Germinal center (tissue), 1 donor: ENCODE results near the gene DSCAM.

Experiments used
- DNase-seq: peaks from one replicate; pipeline ENCODE4 v3.0.0; 2012; ENCODE audit warnings: mixed read lengths, low spot score

Gene DSCAM

DNA sequence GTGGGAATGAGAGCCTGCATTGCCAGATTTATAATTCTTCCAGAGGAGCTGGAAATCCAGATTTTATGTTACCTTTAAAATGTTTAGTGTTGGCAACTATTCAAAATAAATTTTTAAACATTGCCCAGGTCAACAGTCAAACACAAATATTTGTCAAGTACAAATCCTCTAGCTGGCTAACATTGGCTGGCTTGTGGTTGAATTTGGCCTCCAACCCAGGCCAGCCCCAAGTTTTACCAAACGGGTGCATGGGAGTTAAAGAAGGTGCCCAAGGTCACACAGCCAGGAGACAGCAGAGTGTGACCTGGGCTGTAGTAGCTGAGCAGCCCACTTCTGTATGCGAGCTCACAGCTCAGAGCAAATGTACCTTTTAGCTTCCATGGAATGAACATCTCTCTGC is 240.6 kb downstream of the DSCAM start:
- no peak for DNase-seq

DNA sequence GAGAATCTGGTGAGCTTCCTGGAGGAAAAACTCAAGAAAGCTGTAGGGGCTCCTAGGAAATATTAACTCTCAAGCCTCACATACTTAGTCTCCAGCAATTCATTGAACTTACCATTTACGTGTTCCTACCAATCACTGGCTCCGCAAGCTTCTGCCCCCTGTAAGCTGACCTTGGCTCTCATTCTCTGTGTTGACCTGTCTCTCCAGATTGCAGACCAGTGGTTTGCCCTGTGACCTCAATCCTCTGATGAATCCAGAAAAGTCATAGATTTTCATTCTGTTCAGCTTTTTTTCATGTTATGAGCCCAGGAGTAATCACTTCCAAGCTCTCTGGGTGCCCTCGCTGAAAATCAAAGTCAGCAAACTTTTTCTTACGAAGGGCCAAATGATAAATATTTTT is 241.9 kb downstream of the DSCAM start:
- DNase-seq: no peak

DNA sequence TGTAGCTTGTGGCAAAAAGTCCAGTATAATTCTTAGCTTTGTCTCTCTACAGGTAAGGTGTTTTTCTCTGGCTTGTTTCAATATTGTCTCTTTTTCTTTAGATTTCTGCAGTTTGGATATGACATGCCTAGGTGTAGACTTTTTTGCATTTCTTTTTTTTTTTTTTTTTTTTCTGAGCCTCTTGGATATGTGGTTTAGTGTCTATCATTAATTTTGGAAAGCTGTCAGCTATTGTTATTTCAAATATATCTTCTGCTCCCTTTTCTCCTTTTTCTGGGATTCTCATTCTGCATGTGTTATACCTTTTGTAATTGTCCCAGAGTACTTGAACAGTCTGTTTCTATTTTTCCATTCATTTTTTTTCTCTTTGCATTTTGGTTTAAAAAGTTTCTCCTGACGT is 243.2 kb downstream of the DSCAM start:
- DNase-seq: no peak

DNA sequence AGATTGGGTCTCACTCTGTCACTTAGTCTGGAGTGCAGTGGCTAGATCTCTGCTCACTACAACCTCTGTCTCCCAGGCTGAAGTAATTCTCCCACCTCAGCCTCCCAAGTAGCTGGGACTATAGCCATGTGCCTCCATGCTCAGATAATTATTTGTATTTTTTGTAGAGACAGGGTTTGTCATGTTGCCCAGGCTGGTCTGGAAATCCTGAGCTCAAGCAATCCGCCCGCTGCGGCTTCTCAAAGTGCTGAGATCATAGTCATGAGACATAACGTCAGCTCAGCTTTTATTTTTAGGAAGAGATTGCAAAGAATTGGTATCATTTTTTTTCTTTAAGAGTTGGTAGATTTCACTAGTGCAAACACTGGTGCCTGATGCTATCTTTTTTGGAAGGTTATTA is 244.9 kb downstream of the DSCAM start:
- no peak for DNase-seq

DNA sequence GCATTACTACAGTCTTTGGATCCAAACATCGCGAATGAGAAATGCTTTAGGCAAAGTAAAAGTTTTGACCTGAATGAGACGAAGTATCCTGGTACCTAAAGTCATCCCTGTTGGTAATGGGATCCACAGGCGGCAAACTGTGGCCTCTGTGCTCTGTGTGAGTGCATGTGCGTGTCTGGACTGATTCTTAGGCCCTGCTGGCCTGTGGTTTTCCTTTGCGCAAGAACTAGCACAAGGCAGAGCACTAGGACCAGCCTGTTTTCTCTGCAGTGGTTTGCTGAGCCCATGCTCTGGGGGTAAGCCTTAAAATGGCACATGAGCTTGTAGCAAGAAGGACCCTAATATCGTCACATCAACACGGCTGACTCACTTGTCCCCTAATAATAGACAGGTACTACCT is 251.2 kb downstream of the DSCAM start:
- DNase-seq: no peak

DNA sequence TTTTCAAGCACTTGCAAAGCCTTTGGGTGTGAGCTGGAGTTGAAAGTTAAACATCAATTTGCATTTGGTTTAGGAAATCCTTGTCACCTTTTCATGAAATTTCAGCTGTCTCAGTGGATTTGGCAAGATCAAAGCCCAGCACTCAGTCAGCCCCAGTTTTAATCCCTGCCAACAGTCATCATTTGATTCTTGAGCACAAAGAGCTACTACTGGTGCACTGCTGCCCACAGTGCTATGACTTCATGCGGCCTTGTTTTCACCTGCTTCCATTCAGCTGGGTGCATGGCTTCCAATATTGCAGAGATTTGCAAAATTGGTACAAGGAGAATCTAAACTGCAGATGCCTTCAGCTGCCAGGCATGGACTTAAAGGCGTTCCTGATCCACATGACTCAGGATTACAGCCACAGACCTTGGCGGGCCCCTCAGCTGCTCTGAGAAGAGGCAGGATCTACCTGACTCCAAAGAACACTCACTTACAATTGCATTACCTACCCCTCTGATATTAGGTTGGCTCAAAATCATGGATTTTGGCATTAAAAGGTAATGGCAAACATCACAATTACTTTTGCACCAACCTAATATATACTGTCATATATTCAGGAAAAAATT is 259.1 kb downstream of the DSCAM start:
- DNase-seq: no peak

DNA sequence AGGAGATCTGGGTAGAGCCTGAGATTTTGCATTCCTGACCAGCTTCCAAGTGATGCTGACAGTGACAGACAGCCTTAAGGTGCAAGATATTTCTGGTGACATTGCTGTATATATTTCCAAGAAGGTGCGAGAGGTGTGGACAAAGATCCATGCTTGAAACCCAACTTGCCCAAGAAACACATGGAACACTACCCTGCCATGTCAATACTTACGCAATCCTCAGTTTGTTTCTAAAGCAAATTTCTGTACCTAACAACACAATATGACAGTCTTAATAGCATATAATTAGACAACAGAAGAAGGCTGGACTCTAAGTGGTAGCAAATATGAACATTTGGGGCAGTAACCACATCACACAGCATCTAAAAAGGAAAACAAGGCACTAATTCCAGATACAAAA is 260.4 kb downstream of the DSCAM start:
- DNase-seq: no peak

DNA sequence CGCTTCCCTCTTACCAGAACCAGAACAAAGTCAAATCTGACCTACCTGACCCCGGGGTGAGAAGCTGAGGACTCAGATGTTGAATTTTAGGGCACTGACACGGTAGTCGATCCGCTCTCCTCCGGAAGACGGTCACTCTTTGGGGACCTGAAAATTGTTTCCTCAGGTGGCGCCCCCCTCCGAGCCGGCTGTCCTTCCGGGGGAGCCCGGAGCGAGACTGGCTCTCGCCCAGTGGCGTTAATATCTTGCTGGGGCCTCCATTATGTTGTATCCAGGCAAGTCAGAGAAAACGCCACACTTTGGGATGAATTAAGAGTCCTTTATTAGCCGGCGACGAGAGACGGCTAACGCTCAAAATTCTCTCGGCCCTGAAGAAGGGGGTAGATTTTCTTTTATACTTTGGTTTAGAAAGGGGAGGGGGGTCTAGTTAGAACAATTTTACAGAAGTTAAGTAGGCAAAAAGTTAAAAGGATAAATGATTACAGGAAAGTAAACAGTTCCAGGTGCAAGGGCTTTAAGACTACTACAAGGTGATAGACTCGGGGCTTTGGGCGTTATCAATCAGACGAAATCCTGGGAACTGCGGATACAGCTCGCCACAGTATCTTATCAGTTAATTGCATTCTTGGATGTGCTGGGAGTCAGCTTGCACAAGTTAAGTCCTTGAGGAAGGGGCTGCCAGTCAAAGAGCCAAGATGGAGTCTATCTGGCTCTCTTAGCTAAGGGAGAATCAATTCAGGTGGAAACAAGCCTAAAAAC is 269.5 kb downstream of the DSCAM start:
- no peak for DNase-seq

DNA sequence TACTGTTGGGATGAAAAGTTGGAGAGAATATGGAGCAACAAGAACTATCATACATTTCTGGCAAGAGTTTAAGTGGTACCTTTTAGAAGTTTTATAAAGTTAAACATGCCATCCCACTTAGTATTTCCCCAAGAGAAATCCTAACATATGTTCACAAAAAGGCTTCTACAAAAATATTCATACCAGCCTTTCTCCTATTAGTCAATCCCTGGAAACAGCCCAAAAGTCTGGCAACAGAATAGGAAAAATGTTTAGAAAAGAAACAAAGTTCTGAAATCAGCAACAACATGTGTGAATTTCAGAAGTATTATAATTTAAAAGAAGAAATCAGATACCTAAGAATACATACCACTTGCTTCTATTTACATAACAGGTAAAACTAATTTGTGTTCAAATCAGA is 271.0 kb downstream of the DSCAM start:
- DNase-seq: no peak

DNA sequence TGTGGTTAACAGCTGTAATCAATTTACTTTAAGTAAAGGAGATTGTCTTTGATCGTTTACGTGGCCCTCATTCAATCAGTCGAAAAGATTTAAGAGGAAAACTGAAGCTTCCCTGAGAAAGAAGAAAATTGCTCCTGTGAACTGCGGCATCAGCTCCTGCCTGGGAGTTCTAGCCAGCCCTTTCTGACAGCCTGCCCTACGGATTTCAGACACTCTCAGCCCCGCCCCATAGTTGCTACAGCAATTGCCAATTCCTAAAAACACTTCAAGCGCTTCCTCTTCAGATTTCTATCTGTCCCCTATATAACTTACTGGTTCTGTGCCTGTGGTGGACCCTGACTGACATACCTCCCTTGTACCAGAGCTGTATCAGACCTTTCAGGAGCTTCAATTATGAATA is 277.6 kb downstream of the DSCAM start:
- no peak for DNase-seq

DNA sequence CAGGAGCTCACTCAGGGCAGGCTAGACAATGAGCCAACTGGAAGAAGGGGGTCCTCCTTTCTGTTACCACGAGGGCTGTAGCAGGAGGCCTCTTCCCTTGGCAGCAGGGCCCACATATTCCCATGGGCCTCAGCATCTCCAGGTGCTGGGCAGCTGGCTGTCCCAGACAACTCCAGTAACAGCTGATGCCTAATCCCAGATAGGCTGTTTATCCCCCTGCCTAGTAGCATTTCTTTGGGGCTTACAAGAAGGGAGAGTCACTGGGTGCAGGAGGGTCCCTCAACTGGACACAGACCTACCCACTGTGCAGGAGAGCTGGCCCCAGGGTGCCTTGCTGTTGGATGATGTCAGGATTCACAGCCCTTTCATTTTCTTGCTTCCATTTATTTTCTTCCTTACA is 278.2 kb downstream of the DSCAM start:
- no peak for DNase-seq

DNA sequence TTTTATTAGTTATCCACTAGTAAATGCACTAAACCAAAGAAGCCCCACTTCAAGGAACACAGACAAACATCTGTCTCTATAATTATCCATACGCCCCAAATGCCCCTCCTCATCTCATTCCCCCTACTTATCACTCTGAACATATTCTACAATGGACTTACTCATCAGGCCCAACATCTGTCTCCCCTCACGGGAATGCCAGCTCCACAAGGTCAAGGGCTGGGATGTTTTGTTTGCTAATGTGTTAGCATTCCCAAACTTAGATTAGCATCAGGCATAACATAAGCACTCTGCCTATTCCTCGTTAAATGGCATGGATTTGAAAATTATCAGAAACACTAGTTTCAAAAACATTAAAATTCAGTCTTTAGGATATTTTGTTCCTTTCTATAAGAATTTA is 279.5 kb downstream of the DSCAM start:
- DNase-seq: no peak

DNA sequence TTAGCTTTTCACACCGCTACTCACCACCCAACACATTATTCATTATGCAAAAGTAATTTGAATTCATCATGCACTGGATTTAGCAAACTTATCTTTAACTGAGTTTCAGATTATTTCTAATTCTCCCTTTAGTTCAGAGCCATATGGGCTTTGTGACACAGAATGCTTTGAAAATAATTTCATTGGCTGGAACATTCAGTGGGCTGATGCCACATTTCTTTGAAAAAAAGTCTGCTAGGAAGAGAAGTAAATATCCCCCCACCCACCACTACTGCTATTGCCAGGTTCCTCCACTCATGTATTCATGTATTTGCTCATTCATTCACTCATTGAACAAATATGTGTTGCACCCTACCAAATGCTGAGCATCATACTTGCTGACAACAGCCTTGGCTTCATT is 280.5 kb downstream of the DSCAM start:
- DNase-seq: no peak

DNA sequence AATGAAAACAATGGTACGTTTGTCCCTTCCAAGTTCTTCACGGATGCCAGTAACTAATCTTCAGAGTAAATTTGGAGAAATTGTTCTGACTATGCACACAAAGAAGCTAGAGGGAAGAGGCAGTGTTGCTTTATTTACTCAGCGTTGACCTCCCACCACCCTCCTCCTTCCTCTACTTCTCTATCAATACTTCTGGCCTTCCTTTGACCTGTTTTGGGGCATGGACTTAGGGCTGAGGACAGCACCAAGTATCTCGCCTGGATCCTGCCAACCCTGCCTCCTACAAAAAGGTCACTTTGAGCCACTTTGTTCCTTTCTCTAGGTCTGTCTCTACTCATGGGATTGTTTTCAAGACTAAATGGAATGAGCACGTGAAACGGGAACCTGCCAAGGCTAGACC is 282.6 kb downstream of the DSCAM start:
- DNase-seq: no peak

DNA sequence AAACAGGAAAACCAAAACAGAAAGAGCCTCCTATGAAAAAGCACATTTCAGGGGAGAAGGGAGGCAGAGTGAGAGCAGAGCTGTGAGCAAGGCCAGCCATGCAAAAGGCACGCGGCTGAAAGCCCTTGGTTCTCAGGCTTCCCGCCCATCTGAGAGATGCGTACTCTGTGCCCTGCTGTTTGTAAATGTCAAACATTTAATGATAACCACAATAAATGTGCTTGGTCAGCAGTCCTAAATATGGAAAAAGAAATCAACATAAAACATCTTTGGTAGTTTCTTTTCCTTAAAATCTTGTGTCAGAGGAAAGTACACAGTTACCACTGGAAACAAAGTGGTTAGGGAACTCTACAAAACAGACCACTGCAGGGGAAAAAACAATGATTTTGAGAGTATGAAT is 283.1 kb downstream of the DSCAM start:
- DNase-seq: no peak

DNA sequence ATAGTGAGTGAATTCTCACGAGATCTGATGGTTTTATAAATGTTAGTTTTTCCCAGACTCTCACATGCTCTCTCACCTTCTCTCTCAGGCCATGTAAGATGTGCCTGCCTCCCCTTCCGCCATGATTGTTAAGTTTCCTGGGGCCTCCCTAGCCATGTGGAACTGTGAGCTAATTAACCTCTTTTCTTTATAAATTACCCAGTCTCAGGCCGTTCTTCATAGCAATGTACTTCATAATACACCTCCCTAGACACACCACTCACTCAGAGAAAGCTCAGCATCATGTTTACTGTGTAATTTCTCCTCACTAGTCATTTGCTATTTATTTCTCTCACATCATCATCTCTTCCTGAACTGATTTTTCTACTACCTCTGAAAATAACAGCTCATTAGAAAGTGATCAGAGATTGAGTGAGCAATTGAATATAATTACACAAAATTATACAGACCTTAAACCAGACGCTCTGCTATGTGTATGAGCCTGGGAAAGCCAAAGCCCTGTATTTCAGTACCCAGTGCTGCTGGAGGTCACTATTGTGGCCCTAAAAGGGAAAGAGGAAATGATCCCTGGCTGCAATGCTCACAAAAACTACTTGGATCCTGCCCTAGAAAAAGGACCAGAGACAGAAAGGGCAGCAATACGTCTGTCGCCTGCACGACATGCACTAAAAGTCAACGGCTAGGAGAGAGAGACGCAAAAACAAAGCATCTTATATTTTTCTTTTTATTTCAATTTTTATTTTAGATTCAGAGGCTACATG is 284.5 kb downstream of the DSCAM start:
- no peak for DNase-seq

DNA sequence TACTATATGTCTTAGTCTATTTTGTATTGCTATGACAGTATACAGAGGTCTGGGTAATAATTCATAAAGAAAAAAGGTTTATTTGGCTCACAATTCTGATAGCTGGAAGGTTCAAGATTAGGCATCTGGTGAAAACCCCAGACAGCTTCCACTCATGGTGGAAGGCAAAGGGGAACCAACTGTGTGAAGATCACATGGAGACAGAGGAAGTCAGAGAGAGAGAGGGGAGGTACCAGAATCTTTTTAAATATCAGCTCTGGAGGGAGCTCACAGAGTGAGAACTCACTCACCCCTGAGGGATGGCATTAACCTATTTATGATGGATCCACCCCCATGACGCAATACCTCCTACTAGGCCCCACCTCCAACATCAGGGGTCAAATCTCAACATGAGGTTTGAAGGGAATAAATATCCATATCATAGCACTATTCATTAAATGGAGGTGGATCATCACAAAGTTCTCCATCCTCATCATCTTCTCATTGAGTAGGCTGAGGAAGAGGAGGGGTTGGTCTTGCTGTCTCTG is 290.5 kb downstream of the DSCAM start:
- no peak for DNase-seq

DNA sequence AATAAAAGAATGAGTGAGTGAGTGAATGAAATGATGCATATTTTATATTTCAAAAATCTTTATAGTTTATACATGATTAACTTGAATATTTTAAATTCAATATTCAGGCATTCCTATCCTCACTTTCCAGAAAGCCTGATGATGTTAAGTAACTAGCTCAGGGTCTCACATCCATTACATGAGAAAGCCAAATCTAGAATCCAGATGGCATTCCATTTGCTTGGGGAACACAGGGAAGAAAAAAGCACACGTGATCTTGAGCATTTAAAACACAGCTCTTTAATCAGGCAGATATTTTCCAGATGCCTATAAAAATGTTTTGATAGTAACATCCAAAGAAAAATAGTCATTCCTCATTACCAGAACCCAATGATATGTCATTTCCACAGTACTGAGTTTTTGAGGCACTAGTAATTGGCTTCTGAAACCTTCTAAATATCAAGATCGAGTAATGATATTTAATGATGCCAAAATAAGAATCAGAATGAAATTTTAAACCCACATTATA is 291.9 kb downstream of the DSCAM start:
- DNase-seq: no peak

DNA sequence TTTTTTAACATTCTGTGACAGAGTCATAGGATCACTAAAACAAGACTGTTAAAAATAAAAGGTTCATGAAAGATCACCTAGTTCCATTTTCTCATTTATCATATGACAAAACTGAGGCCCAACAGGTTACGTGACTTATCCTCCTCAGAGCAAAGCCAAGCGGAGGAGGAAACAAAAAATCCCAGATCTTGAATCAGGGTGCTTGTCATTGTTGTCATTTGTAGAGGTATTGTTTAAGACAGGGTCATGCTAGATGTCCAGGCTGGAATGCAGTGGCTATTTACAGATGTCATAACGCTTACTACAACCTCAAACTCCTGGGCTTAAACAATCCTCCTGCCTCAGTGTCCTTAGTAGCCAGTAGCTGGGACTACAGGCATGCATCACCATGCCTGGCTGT is 293.2 kb downstream of the DSCAM start:
- no peak for DNase-seq

DNA sequence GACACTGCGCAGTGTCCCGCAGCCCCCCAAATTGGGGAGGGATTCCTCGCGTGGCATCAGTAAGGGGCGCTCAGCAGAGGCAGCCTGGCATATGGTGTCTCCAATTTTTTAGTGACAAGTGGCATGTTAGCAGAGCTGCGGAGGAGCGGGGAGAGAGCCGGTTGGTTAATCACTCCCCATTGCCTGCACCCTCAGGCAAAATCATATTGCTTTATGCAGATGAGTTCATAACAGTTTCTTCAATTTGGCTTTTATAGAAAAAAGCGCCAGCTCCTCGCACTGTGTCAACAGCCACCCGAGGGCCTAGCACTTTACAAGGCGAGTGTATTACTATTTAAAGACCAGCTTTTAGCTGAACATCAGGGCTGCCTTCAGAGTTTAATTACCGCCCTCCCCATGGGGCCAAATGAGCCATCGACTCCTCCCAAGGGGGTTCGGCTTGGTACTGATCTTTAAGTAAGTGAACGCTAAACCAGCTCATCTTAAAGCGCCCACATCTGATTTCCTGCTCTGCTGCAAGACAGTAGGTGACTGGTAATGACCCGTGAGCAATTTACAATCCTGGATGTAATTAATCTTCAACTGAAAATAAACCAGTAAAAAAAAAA is 298.9 kb downstream of the DSCAM start:
- DNase-seq: no peak

DNA sequence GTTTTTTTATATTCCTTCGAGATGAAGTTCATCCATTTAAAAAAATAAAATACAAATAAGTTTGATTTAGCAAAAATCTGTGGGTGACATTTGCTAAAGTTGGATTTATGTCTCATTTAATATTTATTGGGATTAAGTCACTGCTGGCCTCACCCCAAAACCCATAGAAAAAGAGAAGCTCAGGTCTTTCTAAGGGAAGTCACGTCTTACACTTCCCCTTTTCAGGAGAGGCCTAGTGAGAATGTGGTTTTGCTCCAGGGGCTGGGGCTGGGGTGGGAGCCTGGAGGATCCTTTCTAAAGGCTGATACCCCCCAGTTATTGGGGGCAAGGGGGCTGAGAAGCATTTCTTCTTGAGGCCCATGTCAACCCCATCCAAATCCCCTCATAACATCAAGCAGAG is 300.3 kb downstream of the DSCAM start:
- no peak for DNase-seq

DNA sequence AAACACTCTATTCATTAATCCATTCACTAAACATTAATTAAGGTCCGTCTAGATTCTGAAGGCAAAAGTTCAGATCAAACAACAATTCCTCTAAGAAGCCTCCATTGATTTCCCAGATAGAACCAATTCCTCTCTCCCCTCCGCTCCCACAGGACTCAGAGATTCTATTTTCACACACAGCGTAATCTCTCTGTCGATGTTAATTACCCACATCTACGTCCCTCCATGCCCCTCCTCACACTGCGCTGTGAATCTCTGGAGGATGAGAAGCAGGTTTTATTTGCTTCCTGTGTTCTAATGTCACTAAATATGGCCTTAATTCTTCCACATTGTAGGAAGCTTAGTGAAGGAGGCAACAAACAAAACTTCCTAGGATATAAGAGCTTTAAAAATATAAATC is 306.7 kb downstream of the DSCAM start:
- no peak for DNase-seq

DNA sequence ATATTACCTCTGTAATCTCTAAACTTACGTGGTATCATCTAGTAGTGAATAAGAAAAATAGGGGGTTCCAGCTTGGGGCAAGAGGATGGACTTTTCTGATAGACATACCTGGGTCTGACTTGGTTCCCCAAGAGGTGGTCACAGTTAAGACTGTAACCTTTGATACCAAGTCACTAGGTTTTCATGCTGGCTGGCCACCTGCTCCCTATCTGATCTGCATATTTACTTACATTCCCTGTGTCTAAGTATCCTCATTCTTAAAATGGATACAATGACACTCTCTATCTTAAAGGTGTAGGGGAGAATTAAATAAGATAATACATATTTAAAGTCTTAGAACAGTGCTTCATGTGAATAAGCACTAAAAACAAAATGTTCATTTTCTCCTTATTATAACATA is 312.1 kb downstream of the DSCAM start:
- no peak for DNase-seq
